Bronchial epithelial cell (primary cell): ENCODE data around the gene LAMA2. TPM values are rescaled to one million over a fixed set of nuclear protein-coding genes. Genes with fewer than 3 reads are reported as not detected.

ENCODE experiments used
- DNase-seq: peaks from one replicate; pipeline ENCODE4 v3.0.0-alpha.2; 2010; ENCODE audit warnings: low read depth
- FAIRE-seq: peaks from 2 replicates; lab custom pipeline; 2011; peaks lifted over from hg19 to GRCh38; lab: Jason Lieb, UNC
- H3K27me3 ChIP-seq: 2 replicates; pipeline ENCODE4 v1.5.1; 2011; ENCODE audit warnings: low read length; ENCODE audit not compliant: control insufficient read depth, insufficient read depth
- H3K36me3 ChIP-seq: 2 replicates; pipeline ENCODE4 v1.5.1; 2011; ENCODE audit warnings: low read length; ENCODE audit not compliant: control insufficient read depth, insufficient read depth
- H3K4me3 ChIP-seq: 2 replicates; pipeline ENCODE4 v1.5.1; 2011; ENCODE audit warnings: mild to moderate bottlenecking, low read depth, low read length, control low read depth
- CTCF ChIP-seq: IDR thresholded peaks from 2 replicates; pipeline ENCODE4 v1.5.1; 2011; ENCODE audit warnings: mild to moderate bottlenecking, moderate library complexity, low read length, control low read depth, inconsistent platforms; ENCODE audit not compliant: insufficient read depth, severe bottlenecking
- total RNA-seq: library from RNA; depleted of rRNA; stranded (reverse); fragments of >200 nt; gene quantifications from 2 replicates; pipeline ENCODE4 v1.2.1, GENCODE V29; 2014

Gene LAMA2
- total RNA-seq, 1 donor from 2014 or later: 2.6 TPM

- Histone ChIP-seq H3K4me3 (no peak overlapping the region), H3K36me3 (no peaks in the 10 kb centered on the region), H3K27me3 (no peaks in the 10 kb centered on the region)
- no peak for TF ChIP-seq CTCF
- FAIRE-seq: no peak
- no peak for DNase-seq
Measured at GRCh38 chr6:129267028-129267427, 384.1 kb downstream of the LAMA2 start.

- TF ChIP-seq CTCF: no peak
- H3K27me3 ChIP-seq: no peaks in the 10 kb centered on the region
- no peaks in the 10 kb centered on the region for H3K36me3 ChIP-seq
- no peak overlapping the region for H3K4me3 ChIP-seq
- FAIRE-seq (no peak), DNase-seq (no peak)
Measured at GRCh38 chr6:129269076-129269475, 386.1 kb downstream of the LAMA2 start.

GRCh38 chr6:129269891-129270290, 387.0 kb downstream of the LAMA2 start:
- DNase-seq (no peak), FAIRE-seq (no peak)
- H3K36me3 ChIP-seq: no peaks in the 10 kb centered on the region
- no peaks in the 10 kb centered on the region for H3K27me3 ChIP-seq
- no peak overlapping the region for H3K4me3 ChIP-seq
- TF ChIP-seq CTCF: no peak

- H3K27me3 ChIP-seq: no peaks in the 10 kb centered on the region
Measured at GRCh38 chr6:129270450-129270849, 387.5 kb downstream of the LAMA2 start.

GRCh38 chr6:129273161-129273560, 390.2 kb downstream of the LAMA2 start:
- no peak overlapping the region for H3K4me3 ChIP-seq
- no peaks in the 10 kb centered on the region for H3K36me3 ChIP-seq
- FAIRE-seq (no peak), DNase-seq (no peak)
- no peaks in the 10 kb centered on the region for H3K27me3 ChIP-seq
- TF ChIP-seq CTCF: no peak

More at GRCh38 chr6:129270450-129270849, 387.5 kb downstream of the LAMA2 start:
- no peak for DNase-seq
- no peak for TF ChIP-seq CTCF
- Histone ChIP-seq H3K4me3 (no peak overlapping the region), H3K36me3 (no peaks in the 10 kb centered on the region)
- FAIRE-seq: no peak

- FAIRE-seq: no peak
Measured at GRCh38 chr6:129276461-129276860, 393.5 kb downstream of the LAMA2 start.

More at GRCh38 chr6:129276461-129276860, 393.5 kb downstream of the LAMA2 start:
- Histone ChIP-seq H3K27me3 (no peaks in the 10 kb centered on the region), H3K4me3 (no peak overlapping the region), H3K36me3 (no peaks in the 10 kb centered on the region)
- no peak for TF ChIP-seq CTCF
- DNase-seq: peak; percentile 66
